ENCODE data around the gene MDM2. TPM values are rescaled to one million over a fixed set of nuclear protein-coding genes. Genes with fewer than 3 reads are reported as not detected.

MDM2 gene
- total and polyA plus RNA-seq, 2 donors (not counting 1 experiment from before 2014, with no cell fraction given): 6.1 to 78.7 TPM

GRCh38 chr12:68888243-68888642 lies 80.3 kb downstream of the MDM2 start:
- no peak overlapping the region for H3K4me3 ChIP-seq (ENCODE audit: control extremely low read depth in 1 of 5, extremely low read depth in 1 of 5, insufficient read depth in 1 of 5, low read depth in 2 of 5, low read length in 4 of 5)
- no peak overlapping the region for H2AFZ ChIP-seq (ENCODE audit: insufficient read depth, low read depth, low read length, poor library complexity, severe bottlenecking)
- no peaks in the 10 kb centered on the region for H3K36me3 ChIP-seq (replicated peaks in 1 of 2; ENCODE audit: control extremely low read depth in 1 of 2, control insufficient read depth in 1 of 2, extremely low read depth in 1 of 2, insufficient read depth in 2 of 2, low read length in 1 of 2)
- intact Hi-C loops (cut with micrococcal nuclease): no loop called here
- H3K9me3 ChIP-seq (ENCODE audit: control extremely low read depth in 1 of 3, control insufficient read depth in 2 of 3, insufficient read depth in 1 of 3, low read length in 2 of 3): no peaks in the 10 kb centered on the region
- no peaks in the 10 kb centered on the region for H4K20me1 ChIP-seq (ENCODE audit: control insufficient read depth, insufficient read depth, low read length, poor library complexity, severe bottlenecking)
- Mint-ChIP-seq H3K4me3 (no peak overlapping the region), H3K27me3 (no peaks in the 10 kb centered on the region), H3K27ac (no peak overlapping the region), H3K9me3 (ENCODE audit: insufficient read depth) (no peaks in the 10 kb centered on the region), H3K4me1 (peaks cover 16% of the 10 kb centered on the region)
- H3K27ac ChIP-seq (ENCODE audit: low read length in 2 of 2): no peak overlapping the region
- DNase-seq (no peak), ATAC-seq (ENCODE audit: low read depth) (no peak)
- ChIA-PET CTCF (interaction anchor here (1.4 to 1.5 kb wide), 2 partner anchors 9 to 20 kb away, joined by 3 read pairs; no protein-coding TSS in a partner anchor), POLR2A (no interaction called here)
- peaks cover 12 to 16% of the 10 kb centered on the region in 2 donors for H3K4me1 ChIP-seq (ENCODE audit: control insufficient read depth in 2 of 2, insufficient read depth in 2 of 2, low read length in 2 of 2)
- H3K9ac ChIP-seq (ENCODE audit: low read length): no peak overlapping the region
- peaks cover 8% of the 10 kb centered on the region for H3K79me2 ChIP-seq (ENCODE audit: control insufficient read depth, insufficient read depth, low read length)
- TF ChIP-seq EZH2 (IDR thresholded peaks at IDR 0.05; ENCODE audit: borderline replicate concordance, insufficient read depth, low read depth, low read length, poor library complexity, severe bottlenecking) (no peak), CTCF (IDR thresholded peaks at IDR 0.05) (no peak)
- no peak overlapping the region for H3K4me2 ChIP-seq (replicated peaks; ENCODE audit: low read depth, low read length, poor library complexity, severe bottlenecking)
- H3K27me3 ChIP-seq (replicated peaks in 1 of 4; ENCODE audit: control extremely low read depth in 1 of 4, control insufficient read depth in 3 of 4, insufficient read depth in 4 of 4, low read length in 3 of 4): no peaks in the 10 kb centered on the region

GRCh38 chr12:68890701-68891113 lies 82.7 kb downstream of the MDM2 start:
- ChIA-PET CTCF (no interaction called here), POLR2A (no interaction called here)
- TF ChIP-seq CTCF (IDR thresholded peaks at IDR 0.05) (no peak), EZH2 (IDR thresholded peaks at IDR 0.05; ENCODE audit: borderline replicate concordance, insufficient read depth, low read depth, low read length, poor library complexity, severe bottlenecking) (no peak)
- Mint-ChIP-seq H3K4me3 (no peak overlapping the region), H3K4me1 (peaks cover 30% of the 10 kb centered on the region), H3K27ac (no peak overlapping the region), H3K9me3 (ENCODE audit: insufficient read depth) (no peaks in the 10 kb centered on the region), H3K27me3 (no peaks in the 10 kb centered on the region)
- no peaks in the 10 kb centered on the region for H3K9me3 ChIP-seq (ENCODE audit: control extremely low read depth in 1 of 3, control insufficient read depth in 2 of 3, insufficient read depth in 1 of 3, low read length in 2 of 3)
- 90% methylated on average over 2 of the region's 4 CpGs for WGBS (ENCODE audit: insufficient coverage)
- peaks cover 8% of the 10 kb centered on the region for H3K79me2 ChIP-seq (ENCODE audit: control insufficient read depth, insufficient read depth, low read length)
- H2AFZ ChIP-seq (ENCODE audit: insufficient read depth, low read depth, low read length, poor library complexity, severe bottlenecking): no peak overlapping the region
- no peak overlapping the region for H3K4me3 ChIP-seq (ENCODE audit: control extremely low read depth in 1 of 5, extremely low read depth in 1 of 5, insufficient read depth in 1 of 5, low read depth in 2 of 5, low read length in 4 of 5)
- H3K27me3 ChIP-seq (replicated peaks in 1 of 4; ENCODE audit: control extremely low read depth in 1 of 4, control insufficient read depth in 3 of 4, insufficient read depth in 4 of 4, low read length in 3 of 4): no peaks in the 10 kb centered on the region
- DNase-seq: no peak
- H3K9ac ChIP-seq (ENCODE audit: low read length): no peak overlapping the region
- intact Hi-C loops (cut with micrococcal nuclease): no loop called here
- no peaks in the 10 kb centered on the region for H3K36me3 ChIP-seq (replicated peaks in 1 of 2; ENCODE audit: control extremely low read depth in 1 of 2, control insufficient read depth in 1 of 2, extremely low read depth in 1 of 2, insufficient read depth in 2 of 2, low read length in 1 of 2)
- no peak overlapping the region for H3K4me2 ChIP-seq (replicated peaks; ENCODE audit: low read depth, low read length, poor library complexity, severe bottlenecking)
- H4K20me1 ChIP-seq (ENCODE audit: control insufficient read depth, insufficient read depth, low read length, poor library complexity, severe bottlenecking): no peaks in the 10 kb centered on the region
- ATAC-seq (ENCODE audit: low read depth): no peak
- no peak overlapping the region for H3K27ac ChIP-seq (ENCODE audit: low read length in 2 of 2)
- peaks cover 19 to 21% of the 10 kb centered on the region in 2 donors for H3K4me1 ChIP-seq (ENCODE audit: control insufficient read depth in 2 of 2, insufficient read depth in 2 of 2, low read length in 2 of 2)
